ENCODE data around the gene OXCT2. TPM values are rescaled to one million over a fixed set of nuclear protein-coding genes. Genes with fewer than 3 reads are reported as not detected.

The OXCT2 gene
- total RNA-seq (2022; extraction: Qiagen RNA extraction; ENCODE audit: low read depth): 0.49 to 0.97 TPM (median 0.63 TPM) in 5 replicates

DNA sequence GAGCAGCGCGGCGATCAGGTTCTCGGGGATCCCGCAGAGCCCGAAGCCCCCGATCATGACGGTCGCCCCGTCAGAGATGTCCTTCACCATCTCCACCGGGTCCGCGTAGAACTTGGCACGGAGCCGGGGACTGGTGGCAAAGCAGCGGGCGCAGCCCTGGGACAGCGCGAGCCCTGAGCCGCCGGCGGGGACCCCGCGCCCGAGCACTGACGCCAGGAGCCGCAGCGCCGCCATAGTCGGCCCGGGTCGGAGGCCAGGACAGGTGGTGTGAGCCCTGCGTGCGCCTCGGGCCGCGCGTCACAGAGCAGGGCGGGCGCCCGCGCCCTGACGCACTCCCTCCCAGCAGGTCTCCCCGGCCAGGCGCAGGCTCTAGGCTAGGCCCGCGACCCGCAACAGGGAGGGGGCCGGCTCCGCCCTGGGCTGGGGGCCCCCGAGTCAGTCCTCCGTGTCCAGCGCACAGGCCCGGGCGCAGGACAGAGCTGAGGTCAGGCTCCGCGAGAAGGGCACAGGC is at the start of gene OXCT2:
Gene OXCT2, minus strand, starts transcription at position 327 of the 511 bp plus-strand sequence. Its CDS starts 93 bp downstream, at position 234.

DNA sequence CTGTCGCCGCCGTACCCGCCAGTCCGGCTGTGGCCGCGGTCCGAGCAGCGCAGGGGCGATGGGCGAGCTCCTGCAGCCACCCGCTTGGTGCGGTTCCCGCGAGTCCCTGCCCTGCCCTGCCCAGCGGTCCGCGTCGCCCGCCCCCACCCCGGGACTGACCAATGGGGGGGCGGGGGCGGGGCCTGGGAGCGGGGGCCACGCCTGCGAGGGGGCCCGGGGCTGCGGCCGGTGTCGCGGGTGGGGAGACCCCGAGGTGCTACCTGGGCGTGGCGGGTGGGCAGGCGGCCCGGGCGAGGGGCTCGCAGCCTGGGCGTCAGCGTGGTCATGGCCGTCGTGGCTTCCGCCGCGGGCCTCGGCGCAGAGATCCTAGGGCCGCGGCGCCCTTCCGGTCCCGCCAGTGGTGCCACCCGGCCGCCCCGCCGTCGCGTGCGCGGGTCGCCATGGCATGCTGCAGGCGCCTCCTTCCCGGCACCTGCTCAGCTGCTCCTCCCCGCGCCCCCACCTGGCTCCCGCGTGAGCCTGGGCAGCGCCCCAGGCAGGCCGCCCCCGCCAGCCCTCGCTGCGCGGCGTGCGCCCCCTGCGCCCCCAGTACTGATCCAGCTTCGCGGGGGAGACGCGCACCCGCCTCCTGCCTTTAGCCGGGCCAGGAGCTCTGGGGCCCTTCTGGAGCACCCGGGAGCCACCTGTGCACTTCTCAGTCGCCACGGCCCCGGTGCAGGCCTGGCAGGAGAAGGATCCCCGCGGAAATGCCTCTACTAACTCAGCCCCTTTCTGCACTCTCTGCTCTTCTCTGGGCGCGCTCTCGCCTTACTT is 17.8 kb upstream of the OXCT2 start, which contains the start of gene BMP8B:
Gene BMP8B, minus strand, starts transcription at position 108 of the 813 bp plus-strand sequence. CDS start 380 bp downstream, outside the sequence.

DNA sequence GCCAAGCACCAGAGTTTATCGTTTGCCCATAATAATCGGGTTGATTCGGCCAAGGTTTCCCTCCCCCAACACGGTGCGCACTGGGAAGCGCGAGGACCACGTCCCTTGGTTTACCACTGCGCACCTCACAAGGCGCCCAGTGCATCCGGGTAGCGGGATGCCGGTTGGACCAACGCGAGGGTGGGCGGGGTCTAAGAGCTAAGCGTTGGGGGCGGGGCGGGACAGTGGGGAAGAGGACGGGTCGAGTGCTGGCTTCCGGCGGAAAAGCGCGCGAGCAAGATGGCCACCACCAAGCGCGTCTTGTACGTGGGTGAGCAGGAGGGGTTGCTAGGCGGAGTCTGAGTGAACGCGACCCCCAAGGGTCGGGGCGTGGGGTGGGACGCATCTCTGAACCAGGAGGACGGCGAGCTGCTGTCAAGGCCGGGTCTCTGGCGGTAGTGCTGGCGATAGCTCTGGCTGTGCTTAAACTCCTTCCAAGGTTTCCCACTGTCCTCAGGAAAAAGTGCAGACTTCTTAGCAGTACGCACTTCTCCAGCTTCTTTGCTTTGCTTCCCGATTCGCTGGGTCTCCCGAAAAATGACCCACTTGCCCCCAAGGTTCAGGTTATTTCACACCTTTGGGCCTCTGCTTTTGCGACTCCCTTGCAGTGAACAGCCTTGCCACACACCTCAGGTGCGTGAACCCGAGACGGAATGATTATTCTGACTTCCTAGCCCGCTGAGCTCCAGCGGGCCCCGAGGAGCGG is 32.4 kb downstream of the OXCT2 start, which contains the start of gene PPIE:
Gene PPIE, plus strand, starts transcription at position 261 of the 745 bp plus-strand sequence. Its CDS starts 19 bp downstream, at position 280.

Other genes starting within 250 kb of the OXCT2 start
- gene PABPC4, start 194.6 kb downstream of the OXCT2 start, total RNA-seq (2022; extraction: Qiagen RNA extraction; ENCODE audit: low read depth): 127 to 155 TPM (median 137 TPM) in 5 replicates
- gene HEYL, start 131.7 kb downstream of the OXCT2 start, total RNA-seq (2022; extraction: Qiagen RNA extraction; ENCODE audit: low read depth): 2.9 to 3.6 TPM (median 3.0 TPM) in 5 replicates
- gene NT5C1A, start 99.2 kb downstream of the OXCT2 start, total RNA-seq (2022; extraction: Qiagen RNA extraction; ENCODE audit: low read depth): not detected in 5 replicates
- gene HPCAL4, start 79.9 kb downstream of the OXCT2 start, total RNA-seq (2022; extraction: Qiagen RNA extraction; ENCODE audit: low read depth): 0.30 to 0.36 TPM (median 0.34 TPM) in 5 replicates
- 40.7 to 42.9 TPM (median 41.6 TPM) in 5 replicates for gene PPIE, start 32.5 kb downstream of the OXCT2 start, total RNA-seq (2022; extraction: Qiagen RNA extraction; ENCODE audit: low read depth)
- gene BMP8B, start 17.5 kb upstream of the OXCT2 start, total RNA-seq (2022; extraction: Qiagen RNA extraction; ENCODE audit: low read depth): 4.4 to 5.5 TPM (median 5.0 TPM) in 5 replicates
- gene TRIT1, start 112.2 kb upstream of the OXCT2 start, total RNA-seq (2022; extraction: Qiagen RNA extraction; ENCODE audit: low read depth): 13.7 to 17.7 TPM (median 16.3 TPM) in 5 replicates
- 1.3 to 1.7 TPM (median 1.5 TPM) in 5 replicates for gene MYCL, start 130.6 kb upstream of the OXCT2 start, total RNA-seq (2022; extraction: Qiagen RNA extraction; ENCODE audit: low read depth)
- 4.5 to 6.2 TPM (median 5.5 TPM) in 5 replicates for gene MFSD2A, start 183.8 kb upstream of the OXCT2 start, total RNA-seq (2022; extraction: Qiagen RNA extraction; ENCODE audit: low read depth)

Data from A549 treated with GW870086 at 1 μM for 4 hours (cell line).